NCI-H1930 (cell line): ENCODE data around the gene ASB18.

Source experiments
- DNase-seq, 2 experiments: peaks; one replicate each; lab custom pipeline; 2025; lab: John Stamatoyannopoulos, UW

The ASB18 gene

GRCh38 chr2:236163471-236164200 is 100.6 kb downstream of the ASB18 start:
- DNase-seq = no peak

- no peak for DNase-seq
Measured at GRCh38 chr2:236162882-236163470, 101.2 kb downstream of the ASB18 start.

- no peak for DNase-seq
Measured at GRCh38 chr2:236162031-236162845, 102.0 kb downstream of the ASB18 start.

GRCh38 chr2:236161531-236161930 is 102.7 kb downstream of the ASB18 start:
- no peak for DNase-seq

GRCh38 chr2:236161082-236161462 is 103.1 kb downstream of the ASB18 start:
- no peak for DNase-seq

- DNase-seq = no peak
Measured at GRCh38 chr2:236160366-236161081, 103.7 kb downstream of the ASB18 start.

- no peak for DNase-seq
Measured at GRCh38 chr2:236159778-236160170, 104.4 kb downstream of the ASB18 start.

- no peak for DNase-seq
Measured at GRCh38 chr2:236158969-236159777, 105.0 kb downstream of the ASB18 start.

- no peak for DNase-seq
Measured at GRCh38 chr2:236157815-236158498, 106.2 kb downstream of the ASB18 start.

- no peak for DNase-seq
Measured at GRCh38 chr2:236157366-236157765, 106.8 kb downstream of the ASB18 start.

GRCh38 chr2:236156860-236157194 is 107.4 kb downstream of the ASB18 start:
- no peak for DNase-seq

GRCh38 chr2:236156095-236156859 is 107.9 kb downstream of the ASB18 start:
- no peak for DNase-seq

- DNase-seq = no peak
Measured at GRCh38 chr2:236155406-236155805, 108.8 kb downstream of the ASB18 start.

- DNase-seq = no peak
Measured at GRCh38 chr2:236146436-236146835, 117.8 kb downstream of the ASB18 start.

GRCh38 chr2:236143811-236144210 is 120.4 kb downstream of the ASB18 start:
- no peak for DNase-seq
